ENCODE data around the gene NEUROD2. TPM values are rescaled to one million over a fixed set of nuclear protein-coding genes. Genes with fewer than 3 reads are reported as not detected.

NEUROD2 gene
- total and polyA plus RNA-seq, 10 of the 15 experiments (the other 5 are each of a cell fraction or from before 2014, with no cell fraction given) = not detected

- in situ Hi-C loops (cut with MboI) (no loop called here), intact Hi-C loops (cut with micrococcal nuclease; ENCODE audit: unreplicated experiment) (no loop called here)
- FAIRE-seq = no peak
- Histone ChIP-seq H3K27me3 (replicated peaks in 1 of 2; ENCODE audit: control insufficient read depth in 2 of 2, insufficient read depth in 2 of 2, low read length in 1 of 2) (peaks cover 0 to 1% of the 10 kb centered on the region in 2 experiments; a peak in 2 of 4 replicates), H3K4me2 (ENCODE audit: control insufficient read depth, insufficient read depth) (no peak overlapping the region), H3K4me1 (ENCODE audit: control insufficient read depth, insufficient read depth, low read length) (no peaks in the 10 kb centered on the region), H3K9me3 (replicated peaks; ENCODE audit: control insufficient read depth, insufficient read depth, low read length) (no peaks in the 10 kb centered on the region), H3K27ac (ENCODE audit: control insufficient read depth, insufficient read depth) (no peak overlapping the region), H3K79me2 (ENCODE audit: control insufficient read depth, insufficient read depth, low read length) (no peaks in the 10 kb centered on the region), H2AFZ (ENCODE audit: control insufficient read depth, low read depth, low read length) (no peak overlapping the region), H3K9ac (ENCODE audit: control insufficient read depth, insufficient read depth, low read length) (no peak overlapping the region), H3K4me3 (no peak overlapping the region), H3K36me3 (ENCODE audit: control insufficient read depth in 2 of 2, insufficient read depth in 2 of 2, low read length in 1 of 2) (no peaks in the 10 kb centered on the region), H4K20me1 (ENCODE audit: control insufficient read depth, insufficient read depth) (no peaks in the 10 kb centered on the region)
- SMC1A ChIA-PET (ENCODE audit: uncharacterized antibody, unreplicated experiment) = no interaction called here
- RAD21 ChIA-PET (ENCODE audit: unreplicated experiment) = no interaction called here
- no TSS peak for BruUV-seq (replicated peaks)
- POLR2A ChIA-PET = interaction anchor here (0.7 kb wide), 1 partner anchor 97 kb away, joined by 7 read pairs; no protein-coding TSS in a partner anchor
- ATAC-seq = no peak
- 0% methylated on average over 2 of the region's 2 CpGs for WGBS (ENCODE audit: insufficient coverage, insufficient replicate concordance, low lambda C conversion rate, missing lambda C conversion rate)
- TF ChIP-seq EZH2 (IDR thresholded peaks at IDR 0.05; ENCODE audit: borderline replicate concordance, control insufficient read depth, low read depth, low read length) (no peak), RUNX3 (IDR thresholded peaks at IDR 0.05; ENCODE audit: low read length) (no peak), IRF5 (IDR thresholded peaks at IDR 0.05; ENCODE audit: borderline replicate concordance) (no peak), SIX5 (IDR thresholded peaks at IDR 0.05; ENCODE audit: low read depth, low read length, severe bottlenecking) (no peak), POLR2A (IDR thresholded peaks at IDR 0.05; ENCODE audit: low read depth, low read length) (no peak), ZSCAN29 (IDR thresholded peaks at IDR 0.05) (no peak), EED (IDR thresholded peaks at IDR 0.05; ENCODE audit: low read depth) (no peak), PML (IDR thresholded peaks at IDR 0.05; ENCODE audit: low read length) (no peak), GABPA (IDR thresholded peaks at IDR 0.05; ENCODE audit: low read depth) (no peak), YBX1 (IDR thresholded peaks at IDR 0.05) (no peak), STAT1 (conservative IDR thresholded peaks at IDR 0.05) (no peak), ZNF274 (IDR thresholded peaks at IDR 0.05; ENCODE audit: insufficient read depth, insufficient read length) (no peak), NR2F1 (conservative IDR thresholded peaks at IDR 0.05) (no peak), TAF1 (IDR thresholded peaks at IDR 0.05; ENCODE audit: borderline replicate concordance, low read depth, low read length) (no peak), SMARCA5 (IDR thresholded peaks at IDR 0.05) (no peak), BMI1 (IDR thresholded peaks at IDR 0.05; ENCODE audit: borderline replicate concordance) (no peak)
- DNase-seq (ENCODE audit: low read depth, low spot score) = no peak
- CTCF ChIA-PET = interaction anchor here (0.5 kb wide), 1 partner anchor 297 kb away, joined by 3 read pairs; no protein-coding TSS in a partner anchor
These were observed 25.1 kb downstream of the NEUROD2 start for GRCh38 chr17:39582658-39583057.

Data from GM12878 (cell line).